Measurements from ENCODE around the gene WDR90. TPM values are rescaled to one million over a fixed set of nuclear protein-coding genes. Genes with fewer than 3 reads are reported as not detected.

The WDR90 gene
- total and polyA plus RNA-seq, 2 of the 13 experiments (the other 11 are each of a cell fraction or from before 2014, with no cell fraction given), result 14.9 to 28.9 TPM

DNA sequence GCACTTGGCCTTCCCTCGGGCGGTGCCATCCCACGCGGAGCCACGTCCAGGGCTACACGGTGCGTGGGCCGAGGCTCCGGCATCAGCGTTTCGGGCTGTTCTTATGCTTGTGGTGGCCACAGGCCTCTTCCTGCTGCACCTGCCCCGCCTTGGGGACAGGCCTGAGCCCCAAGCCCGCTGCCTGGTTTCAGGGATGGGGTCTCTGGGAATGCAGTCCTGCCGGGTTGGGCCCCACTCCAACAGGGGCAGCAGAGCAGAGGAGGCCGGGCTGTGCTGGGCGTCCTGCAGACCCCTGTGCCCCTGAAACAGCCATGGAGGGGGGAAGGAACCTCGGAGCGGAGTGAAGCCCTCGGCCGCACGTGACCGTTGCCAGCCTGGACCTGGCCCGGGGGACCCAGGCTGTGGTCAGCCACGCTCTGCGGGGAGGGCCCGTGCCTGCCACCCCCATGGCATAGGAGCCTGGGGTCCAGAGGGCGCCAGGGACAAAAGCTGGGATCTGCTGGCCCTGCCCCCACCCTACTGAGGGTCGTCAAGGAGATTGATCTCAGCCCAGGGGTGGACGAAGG lies 18.8 kb upstream of the WDR90 start (continued):
- TF ChIP-seq, protein P1, sequence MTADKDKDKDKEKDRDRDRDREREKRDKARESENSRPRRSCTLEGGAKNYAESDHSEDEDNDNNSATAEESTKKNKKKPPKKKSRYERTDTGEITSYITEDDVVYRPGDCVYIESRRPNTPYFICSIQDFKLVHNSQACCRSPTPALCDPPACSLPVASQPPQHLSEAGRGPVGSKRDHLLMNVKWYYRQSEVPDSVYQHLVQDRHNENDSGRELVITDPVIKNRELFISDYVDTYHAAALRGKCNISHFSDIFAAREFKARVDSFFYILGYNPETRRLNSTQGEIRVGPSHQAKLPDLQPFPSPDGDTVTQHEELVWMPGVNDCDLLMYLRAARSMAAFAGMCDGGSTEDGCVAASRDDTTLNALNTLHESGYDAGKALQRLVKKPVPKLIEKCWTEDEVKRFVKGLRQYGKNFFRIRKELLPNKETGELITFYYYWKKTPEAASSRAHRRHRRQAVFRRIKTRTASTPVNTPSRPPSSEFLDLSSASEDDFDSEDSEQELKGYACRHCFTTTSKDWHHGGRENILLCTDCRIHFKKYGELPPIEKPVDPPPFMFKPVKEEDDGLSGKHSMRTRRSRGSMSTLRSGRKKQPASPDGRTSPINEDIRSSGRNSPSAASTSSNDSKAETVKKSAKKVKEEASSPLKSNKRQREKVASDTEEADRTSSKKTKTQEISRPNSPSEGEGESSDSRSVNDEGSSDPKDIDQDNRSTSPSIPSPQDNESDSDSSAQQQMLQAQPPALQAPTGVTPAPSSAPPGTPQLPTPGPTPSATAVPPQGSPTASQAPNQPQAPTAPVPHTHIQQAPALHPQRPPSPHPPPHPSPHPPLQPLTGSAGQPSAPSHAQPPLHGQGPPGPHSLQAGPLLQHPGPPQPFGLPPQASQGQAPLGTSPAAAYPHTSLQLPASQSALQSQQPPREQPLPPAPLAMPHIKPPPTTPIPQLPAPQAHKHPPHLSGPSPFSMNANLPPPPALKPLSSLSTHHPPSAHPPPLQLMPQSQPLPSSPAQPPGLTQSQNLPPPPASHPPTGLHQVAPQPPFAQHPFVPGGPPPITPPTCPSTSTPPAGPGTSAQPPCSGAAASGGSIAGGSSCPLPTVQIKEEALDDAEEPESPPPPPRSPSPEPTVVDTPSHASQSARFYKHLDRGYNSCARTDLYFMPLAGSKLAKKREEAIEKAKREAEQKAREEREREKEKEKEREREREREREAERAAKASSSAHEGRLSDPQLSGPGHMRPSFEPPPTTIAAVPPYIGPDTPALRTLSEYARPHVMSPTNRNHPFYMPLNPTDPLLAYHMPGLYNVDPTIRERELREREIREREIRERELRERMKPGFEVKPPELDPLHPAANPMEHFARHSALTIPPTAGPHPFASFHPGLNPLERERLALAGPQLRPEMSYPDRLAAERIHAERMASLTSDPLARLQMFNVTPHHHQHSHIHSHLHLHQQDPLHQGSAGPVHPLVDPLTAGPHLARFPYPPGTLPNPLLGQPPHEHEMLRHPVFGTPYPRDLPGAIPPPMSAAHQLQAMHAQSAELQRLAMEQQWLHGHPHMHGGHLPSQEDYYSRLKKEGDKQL (CRISPR knock-in tag; IDR thresholded peaks at IDR 0.05; ENCODE audit: low read depth), result no peak
- TF ChIP-seq ZSCAN30 (CRISPR knock-in tag; IDR thresholded peaks at IDR 0.05), result no peak
- TF ChIP-seq, protein P2, sequence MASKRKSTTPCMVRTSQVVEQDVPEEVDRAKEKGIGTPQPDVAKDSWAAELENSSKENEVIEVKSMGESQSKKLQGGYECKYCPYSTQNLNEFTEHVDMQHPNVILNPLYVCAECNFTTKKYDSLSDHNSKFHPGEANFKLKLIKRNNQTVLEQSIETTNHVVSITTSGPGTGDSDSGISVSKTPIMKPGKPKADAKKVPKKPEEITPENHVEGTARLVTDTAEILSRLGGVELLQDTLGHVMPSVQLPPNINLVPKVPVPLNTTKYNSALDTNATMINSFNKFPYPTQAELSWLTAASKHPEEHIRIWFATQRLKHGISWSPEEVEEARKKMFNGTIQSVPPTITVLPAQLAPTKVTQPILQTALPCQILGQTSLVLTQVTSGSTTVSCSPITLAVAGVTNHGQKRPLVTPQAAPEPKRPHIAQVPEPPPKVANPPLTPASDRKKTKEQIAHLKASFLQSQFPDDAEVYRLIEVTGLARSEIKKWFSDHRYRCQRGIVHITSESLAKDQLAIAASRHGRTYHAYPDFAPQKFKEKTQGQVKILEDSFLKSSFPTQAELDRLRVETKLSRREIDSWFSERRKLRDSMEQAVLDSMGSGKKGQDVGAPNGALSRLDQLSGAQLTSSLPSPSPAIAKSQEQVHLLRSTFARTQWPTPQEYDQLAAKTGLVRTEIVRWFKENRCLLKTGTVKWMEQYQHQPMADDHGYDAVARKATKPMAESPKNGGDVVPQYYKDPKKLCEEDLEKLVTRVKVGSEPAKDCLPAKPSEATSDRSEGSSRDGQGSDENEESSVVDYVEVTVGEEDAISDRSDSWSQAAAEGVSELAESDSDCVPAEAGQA (IDR thresholded peaks at IDR 0.05; ENCODE audit: low read depth), result no peak; the same call in 1 of the 2 replicates
- TF ChIP-seq, protein P2 (CRISPR knock-in tag; IDR thresholded peaks at IDR 0.05; ENCODE audit: borderline replicate concordance), result 0 out of 2 replicates have a peak, but pooled peaks have one; percentile 28
- TF ChIP-seq, protein P3, sequence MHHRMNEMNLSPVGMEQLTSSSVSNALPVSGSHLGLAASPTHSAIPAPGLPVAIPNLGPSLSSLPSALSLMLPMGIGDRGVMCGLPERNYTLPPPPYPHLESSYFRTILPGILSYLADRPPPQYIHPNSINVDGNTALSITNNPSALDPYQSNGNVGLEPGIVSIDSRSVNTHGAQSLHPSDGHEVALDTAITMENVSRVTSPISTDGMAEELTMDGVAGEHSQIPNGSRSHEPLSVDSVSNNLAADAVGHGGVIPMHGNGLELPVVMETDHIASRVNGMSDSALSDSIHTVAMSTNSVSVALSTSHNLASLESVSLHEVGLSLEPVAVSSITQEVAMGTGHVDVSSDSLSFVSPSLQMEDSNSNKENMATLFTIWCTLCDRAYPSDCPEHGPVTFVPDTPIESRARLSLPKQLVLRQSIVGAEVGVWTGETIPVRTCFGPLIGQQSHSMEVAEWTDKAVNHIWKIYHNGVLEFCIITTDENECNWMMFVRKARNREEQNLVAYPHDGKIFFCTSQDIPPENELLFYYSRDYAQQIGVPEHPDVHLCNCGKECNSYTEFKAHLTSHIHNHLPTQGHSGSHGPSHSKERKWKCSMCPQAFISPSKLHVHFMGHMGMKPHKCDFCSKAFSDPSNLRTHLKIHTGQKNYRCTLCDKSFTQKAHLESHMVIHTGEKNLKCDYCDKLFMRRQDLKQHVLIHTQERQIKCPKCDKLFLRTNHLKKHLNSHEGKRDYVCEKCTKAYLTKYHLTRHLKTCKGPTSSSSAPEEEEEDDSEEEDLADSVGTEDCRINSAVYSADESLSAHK (CRISPR knock-in tag; IDR thresholded peaks at IDR 0.05; ENCODE audit: borderline replicate concordance), result no peak
- TF ChIP-seq, protein P4, sequence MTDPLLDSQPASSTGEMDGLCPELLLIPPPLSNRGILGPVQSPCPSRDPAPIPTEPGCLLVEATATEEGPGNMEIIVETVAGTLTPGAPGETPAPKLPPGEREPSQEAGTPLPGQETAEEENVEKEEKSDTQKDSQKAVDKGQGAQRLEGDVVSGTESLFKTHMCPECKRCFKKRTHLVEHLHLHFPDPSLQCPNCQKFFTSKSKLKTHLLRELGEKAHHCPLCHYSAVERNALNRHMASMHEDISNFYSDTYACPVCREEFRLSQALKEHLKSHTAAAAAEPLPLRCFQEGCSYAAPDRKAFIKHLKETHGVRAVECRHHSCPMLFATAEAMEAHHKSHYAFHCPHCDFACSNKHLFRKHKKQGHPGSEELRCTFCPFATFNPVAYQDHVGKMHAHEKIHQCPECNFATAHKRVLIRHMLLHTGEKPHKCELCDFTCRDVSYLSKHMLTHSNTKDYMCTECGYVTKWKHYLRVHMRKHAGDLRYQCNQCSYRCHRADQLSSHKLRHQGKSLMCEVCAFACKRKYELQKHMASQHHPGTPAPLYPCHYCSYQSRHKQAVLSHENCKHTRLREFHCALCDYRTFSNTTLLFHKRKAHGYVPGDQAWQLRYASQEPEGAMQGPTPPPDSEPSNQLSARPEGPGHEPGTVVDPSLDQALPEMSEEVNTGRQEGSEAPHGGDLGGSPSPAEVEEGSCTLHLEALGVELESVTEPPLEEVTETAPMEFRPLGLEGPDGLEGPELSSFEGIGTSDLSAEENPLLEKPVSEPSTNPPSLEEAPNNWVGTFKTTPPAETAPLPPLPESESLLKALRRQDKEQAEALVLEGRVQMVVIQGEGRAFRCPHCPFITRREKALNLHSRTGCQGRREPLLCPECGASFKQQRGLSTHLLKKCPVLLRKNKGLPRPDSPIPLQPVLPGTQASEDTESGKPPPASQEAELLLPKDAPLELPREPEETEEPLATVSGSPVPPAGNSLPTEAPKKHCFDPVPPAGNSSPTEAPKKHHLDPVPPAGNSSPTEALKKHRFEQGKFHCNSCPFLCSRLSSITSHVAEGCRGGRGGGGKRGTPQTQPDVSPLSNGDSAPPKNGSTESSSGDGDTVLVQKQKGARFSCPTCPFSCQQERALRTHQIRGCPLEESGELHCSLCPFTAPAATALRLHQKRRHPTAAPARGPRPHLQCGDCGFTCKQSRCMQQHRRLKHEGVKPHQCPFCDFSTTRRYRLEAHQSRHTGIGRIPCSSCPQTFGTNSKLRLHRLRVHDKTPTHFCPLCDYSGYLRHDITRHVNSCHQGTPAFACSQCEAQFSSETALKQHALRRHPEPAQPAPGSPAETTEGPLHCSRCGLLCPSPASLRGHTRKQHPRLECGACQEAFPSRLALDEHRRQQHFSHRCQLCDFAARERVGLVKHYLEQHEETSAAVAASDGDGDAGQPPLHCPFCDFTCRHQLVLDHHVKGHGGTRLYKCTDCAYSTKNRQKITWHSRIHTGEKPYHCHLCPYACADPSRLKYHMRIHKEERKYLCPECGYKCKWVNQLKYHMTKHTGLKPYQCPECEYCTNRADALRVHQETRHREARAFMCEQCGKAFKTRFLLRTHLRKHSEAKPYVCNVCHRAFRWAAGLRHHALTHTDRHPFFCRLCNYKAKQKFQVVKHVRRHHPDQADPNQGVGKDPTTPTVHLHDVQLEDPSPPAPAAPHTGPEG (CRISPR knock-in tag; IDR thresholded peaks at IDR 0.05), result peak; percentile 68; the same call in 1 of the 2 replicates
